ENCODE data around the gene RSPO3. TPM values are rescaled to one million over a fixed set of nuclear protein-coding genes. Genes with fewer than 3 reads are reported as not detected.
"Not testable (repeated sequence)": the region's sequence is repeated elsewhere in the genome, so short reads cannot be mapped to it uniquely, and the experiment has no call there.

Gene RSPO3
- total RNA-seq, 2 experiments from 2014 or later: not detected

DNA sequence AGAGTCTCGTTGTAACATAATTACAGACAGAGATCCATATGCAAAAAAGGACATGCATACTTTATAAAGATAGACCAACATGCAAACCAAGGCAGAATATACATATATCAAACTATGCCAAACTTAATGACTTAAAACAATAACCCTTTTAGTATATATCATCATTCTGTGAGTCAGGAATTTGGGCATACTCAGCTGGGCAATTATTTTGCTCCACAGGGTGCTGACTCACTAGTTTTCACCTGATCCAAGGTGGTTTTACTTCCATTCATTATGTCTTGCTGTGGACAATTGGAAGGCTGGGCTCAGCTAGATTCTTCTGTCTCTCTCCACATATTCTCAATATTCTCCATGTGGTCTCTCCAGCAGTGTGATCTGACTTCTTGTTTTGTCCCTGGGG, 107.0 kb downstream of the RSPO3 start:
- TF ChIP-seq, protein P1, sequence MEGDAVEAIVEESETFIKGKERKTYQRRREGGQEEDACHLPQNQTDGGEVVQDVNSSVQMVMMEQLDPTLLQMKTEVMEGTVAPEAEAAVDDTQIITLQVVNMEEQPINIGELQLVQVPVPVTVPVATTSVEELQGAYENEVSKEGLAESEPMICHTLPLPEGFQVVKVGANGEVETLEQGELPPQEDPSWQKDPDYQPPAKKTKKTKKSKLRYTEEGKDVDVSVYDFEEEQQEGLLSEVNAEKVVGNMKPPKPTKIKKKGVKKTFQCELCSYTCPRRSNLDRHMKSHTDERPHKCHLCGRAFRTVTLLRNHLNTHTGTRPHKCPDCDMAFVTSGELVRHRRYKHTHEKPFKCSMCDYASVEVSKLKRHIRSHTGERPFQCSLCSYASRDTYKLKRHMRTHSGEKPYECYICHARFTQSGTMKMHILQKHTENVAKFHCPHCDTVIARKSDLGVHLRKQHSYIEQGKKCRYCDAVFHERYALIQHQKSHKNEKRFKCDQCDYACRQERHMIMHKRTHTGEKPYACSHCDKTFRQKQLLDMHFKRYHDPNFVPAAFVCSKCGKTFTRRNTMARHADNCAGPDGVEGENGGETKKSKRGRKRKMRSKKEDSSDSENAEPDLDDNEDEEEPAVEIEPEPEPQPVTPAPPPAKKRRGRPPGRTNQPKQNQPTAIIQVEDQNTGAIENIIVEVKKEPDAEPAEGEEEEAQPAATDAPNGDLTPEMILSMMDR (conservative IDR thresholded peaks at IDR 0.05; ENCODE audit: low read length): no peak
- TF ChIP-seq EZH2phosphoT487 (IDR thresholded peaks at IDR 0.05; ENCODE audit: borderline replicate concordance, low read depth, low read length): no peak
- no peaks in the 10 kb centered on the region for H3K79me2 ChIP-seq (ENCODE audit: insufficient read depth, low read depth, low read length)
- intact Hi-C loops (cut with micrococcal nuclease; ENCODE audit: unreplicated experiment): no loop called here
- no peaks in the 10 kb centered on the region for H4K20me1 ChIP-seq (ENCODE audit: insufficient read depth, low read length)
- no TSS peak for BruUV-seq (replicated peaks)
- H3K27ac ChIP-seq (ENCODE audit: low read depth, low read length, poor library complexity, severe bottlenecking): no peak overlapping the region
- no peak overlapping the region for H2AFZ ChIP-seq (ENCODE audit: low read length)
- H3K36me3 ChIP-seq (ENCODE audit: insufficient read depth, low read length): no peaks in the 10 kb centered on the region
- POLR2A ChIA-PET: no interaction called here
- H3K4me1 ChIP-seq (ENCODE audit: insufficient read depth, low read length, poor library complexity, severe bottlenecking): no peaks in the 10 kb centered on the region
- no peaks in the 10 kb centered on the region for H3K9me2 ChIP-seq (ENCODE audit: insufficient read depth, low read length)
- no peak overlapping the region for H3K4me2 ChIP-seq (ENCODE audit: low read length)
- CTCF ChIA-PET (ENCODE audit: unreplicated experiment): no interaction called here
- no peak for DNase-seq (ENCODE audit: low spot score)
- H3K9me3 ChIP-seq (ENCODE audit: low read length): no peaks in the 10 kb centered on the region
- no peak overlapping the region for H3K4me3 ChIP-seq (ENCODE audit: low read depth, low read length, poor library complexity, severe bottlenecking)

DNA sequence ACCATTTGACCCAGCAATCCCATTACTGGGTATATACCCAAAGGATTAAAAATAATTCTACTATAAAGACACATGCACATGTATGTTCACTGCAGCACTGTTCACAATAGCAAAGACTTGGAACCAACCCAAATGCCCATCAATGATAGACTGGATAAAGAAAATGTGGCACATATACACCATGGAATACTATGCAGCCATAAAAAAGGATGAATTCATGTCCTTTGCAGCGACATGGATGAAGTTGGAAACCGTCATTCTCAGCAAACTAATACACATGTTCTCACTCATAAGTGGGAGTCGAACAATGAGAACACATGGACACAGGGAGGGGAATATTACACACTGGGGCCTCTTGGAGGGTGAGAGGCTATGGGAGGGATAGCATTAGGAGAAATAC, 115.3 kb downstream of the RSPO3 start:
- CTCF ChIA-PET (ENCODE audit: unreplicated experiment); intact Hi-C loops (cut with micrococcal nuclease; ENCODE audit: unreplicated experiment); BruUV-seq (replicated peaks): not testable (repeated sequence)

GRCh38 chr6:127243501-127243900, 125.0 kb downstream of the RSPO3 start:
- intact Hi-C loops (cut with micrococcal nuclease; ENCODE audit: unreplicated experiment): no loop called here
- Histone ChIP-seq H3K4me1 (ENCODE audit: insufficient read depth, low read length, poor library complexity, severe bottlenecking) (no peaks in the 10 kb centered on the region), H3K79me2 (ENCODE audit: insufficient read depth, low read depth, low read length) (no peaks in the 10 kb centered on the region), H3K9me3 (ENCODE audit: low read length) (no peaks in the 10 kb centered on the region), H3K27ac (ENCODE audit: low read depth, low read length, poor library complexity, severe bottlenecking) (no peak overlapping the region), H4K20me1 (ENCODE audit: insufficient read depth, low read length) (no peaks in the 10 kb centered on the region), H3K4me3 (ENCODE audit: low read depth, low read length, poor library complexity, severe bottlenecking) (no peak overlapping the region), H3K36me3 (ENCODE audit: insufficient read depth, low read length) (no peaks in the 10 kb centered on the region), H3K9me2 (ENCODE audit: insufficient read depth, low read length) (no peaks in the 10 kb centered on the region), H3K4me2 (ENCODE audit: low read length) (no peak overlapping the region), H2AFZ (ENCODE audit: low read length) (no peak overlapping the region)
- BruUV-seq (replicated peaks): no TSS peak
- TF ChIP-seq, protein P1 (conservative IDR thresholded peaks at IDR 0.05; ENCODE audit: low read length): no peak
- TF ChIP-seq EZH2phosphoT487 (IDR thresholded peaks at IDR 0.05; ENCODE audit: borderline replicate concordance, low read depth, low read length): no peak
- DNase-seq (ENCODE audit: low spot score): no peak
- ChIA-PET CTCF (ENCODE audit: unreplicated experiment) (no interaction called here), POLR2A (no interaction called here)

More for the DNA sequence above, 115.3 kb downstream of the RSPO3 start:
- DNase-seq (ENCODE audit: low spot score); POLR2A ChIA-PET; H3K4me3 ChIP-seq (ENCODE audit: low read depth, low read length, poor library complexity, severe bottlenecking); H3K4me1 ChIP-seq (ENCODE audit: insufficient read depth, low read length, poor library complexity, severe bottlenecking); H3K9me2 ChIP-seq (ENCODE audit: insufficient read depth, low read length); H2AFZ ChIP-seq (ENCODE audit: low read length); H3K4me2 ChIP-seq (ENCODE audit: low read length); H3K79me2 ChIP-seq (ENCODE audit: insufficient read depth, low read depth, low read length); H4K20me1 ChIP-seq (ENCODE audit: insufficient read depth, low read length); H3K9me3 ChIP-seq (ENCODE audit: low read length); H3K36me3 ChIP-seq (ENCODE audit: insufficient read depth, low read length); H3K27ac ChIP-seq (ENCODE audit: low read depth, low read length, poor library complexity, severe bottlenecking): not testable (repeated sequence)

Other genes with a start within 250 kb of the RSPO3 start
- 11.1 and 16.2 TPM in 2 replicates for gene RNF146, start 148.2 kb downstream of the RSPO3 start, total RNA-seq (2014; rRNA removed; shearing (Covaris generic))
- 26.3 and 31.1 TPM in 2 replicates for gene RNF146, start 148.2 kb downstream of the RSPO3 start, total RNA-seq (2022)
- gene ECHDC1, start 224.9 kb downstream of the RSPO3 start, total RNA-seq (2014; rRNA removed; shearing (Covaris generic)): 18.6 and 20.1 TPM in 2 replicates
- gene ECHDC1, start 224.9 kb downstream of the RSPO3 start, total RNA-seq (2022): 37.1 and 41.9 TPM in 2 replicates